ENCODE results near the gene ALOX12B. TPM values are rescaled to one million over a fixed set of nuclear protein-coding genes. Genes with fewer than 3 reads are reported as not detected.
A peak's percentile ranks its signal among the peaks of the same experiment; 100 is the strongest.
"Not testable (repeated sequence)": the region's sequence is repeated elsewhere in the genome, so short reads cannot be mapped to it uniquely, and the experiment has no call there.

Gene ALOX12B
- total RNA-seq, 1 donor from 2014 or later = not detected

DNA sequence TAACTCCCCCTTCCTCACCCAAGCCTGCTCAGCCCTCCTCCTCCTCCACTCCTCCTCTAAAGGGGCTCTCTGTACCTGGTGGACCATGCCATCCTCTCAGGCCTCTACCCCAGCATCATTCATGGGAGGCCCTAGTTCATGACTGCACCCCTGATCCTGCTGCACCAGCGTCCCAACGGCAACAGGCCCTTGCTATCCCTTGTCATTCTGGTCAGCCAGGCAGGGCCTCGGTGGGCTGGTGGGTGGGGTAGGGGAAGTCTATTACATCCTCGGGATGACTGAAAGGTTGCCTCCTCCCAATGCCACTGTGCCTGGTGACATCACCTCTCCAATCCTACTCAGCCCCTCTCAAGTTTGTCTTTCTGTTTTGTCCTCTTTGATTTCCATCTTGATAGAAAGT is 19.7 kb downstream of the ALOX12B start:
- no peak for DNase-seq (ENCODE audit: low spot score)

DNA sequence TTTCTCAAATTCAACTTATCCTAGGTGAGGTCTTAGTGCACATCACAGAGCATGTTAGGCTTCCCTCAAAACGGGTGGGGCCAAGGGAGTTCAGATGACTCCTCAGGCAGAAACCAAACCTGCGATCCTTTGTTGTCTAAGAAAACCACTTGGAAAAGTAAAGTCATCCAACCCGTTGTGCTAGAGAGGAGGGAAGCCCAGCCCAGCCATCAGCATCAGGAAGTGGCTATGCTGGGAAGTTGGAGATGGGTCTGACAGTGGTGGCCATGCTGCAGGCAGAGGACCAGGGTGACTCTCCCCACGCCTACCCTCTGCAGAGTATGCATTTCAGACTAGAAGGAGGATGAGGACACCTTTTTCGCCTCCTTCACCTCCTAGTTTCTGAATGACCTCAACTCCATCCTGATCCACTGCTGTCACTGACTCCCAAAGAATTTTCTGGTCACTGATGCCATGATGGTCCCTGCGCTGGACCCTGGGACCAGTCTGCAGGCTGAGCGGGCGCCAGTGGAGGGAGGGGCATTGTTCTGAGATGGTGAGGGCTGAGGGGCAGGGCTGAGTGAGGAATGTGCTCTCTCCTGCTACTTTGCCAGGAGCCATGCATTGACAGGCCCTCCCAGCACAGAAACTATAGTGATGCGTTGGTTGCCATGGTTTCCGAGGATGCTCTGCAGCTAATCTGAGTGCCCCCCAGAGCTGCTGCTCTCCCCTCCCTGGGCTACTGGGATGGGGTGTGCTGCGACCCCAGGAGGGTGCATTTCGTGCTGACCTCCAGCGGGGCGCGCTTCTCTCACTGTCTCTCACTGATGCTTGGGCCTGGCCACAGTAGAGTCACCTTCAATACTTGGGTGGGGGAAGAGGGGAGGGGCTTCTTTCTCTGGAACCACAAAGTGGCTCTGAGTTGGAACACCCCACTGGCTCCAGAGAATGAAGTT is 20.4 kb downstream of the ALOX12B start:
- DNase-seq (ENCODE audit: low spot score) = no peak
- ATAC-seq = no peak

More for the DNA sequence above, 19.7 kb downstream of the ALOX12B start:
- no peak for ATAC-seq

DNA sequence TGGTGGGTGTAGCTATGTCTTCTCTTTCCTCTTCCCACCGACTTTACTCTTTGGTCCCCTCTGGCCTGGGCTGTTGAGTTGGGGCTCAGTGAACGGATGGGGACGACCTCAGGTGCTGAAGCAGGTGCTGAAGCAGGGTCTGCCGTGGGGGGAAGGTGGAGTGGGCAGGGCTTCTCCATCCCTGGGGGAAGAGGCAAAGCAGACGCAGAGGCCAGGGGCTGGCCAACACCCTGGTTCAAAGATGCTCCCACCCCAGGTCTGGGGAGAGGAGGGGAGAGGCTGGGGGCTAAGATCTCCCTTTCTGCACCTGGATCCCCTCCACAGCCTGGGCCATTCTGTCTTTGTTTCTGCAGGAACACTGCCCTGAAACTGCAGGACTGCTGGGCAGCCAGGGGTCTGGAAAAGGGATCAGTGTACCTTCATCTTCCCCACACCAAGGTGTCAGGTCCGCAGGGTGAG is 22.9 kb downstream of the ALOX12B start:
- DNase-seq (ENCODE audit: low spot score) = no peak
- no peak for ATAC-seq

DNA sequence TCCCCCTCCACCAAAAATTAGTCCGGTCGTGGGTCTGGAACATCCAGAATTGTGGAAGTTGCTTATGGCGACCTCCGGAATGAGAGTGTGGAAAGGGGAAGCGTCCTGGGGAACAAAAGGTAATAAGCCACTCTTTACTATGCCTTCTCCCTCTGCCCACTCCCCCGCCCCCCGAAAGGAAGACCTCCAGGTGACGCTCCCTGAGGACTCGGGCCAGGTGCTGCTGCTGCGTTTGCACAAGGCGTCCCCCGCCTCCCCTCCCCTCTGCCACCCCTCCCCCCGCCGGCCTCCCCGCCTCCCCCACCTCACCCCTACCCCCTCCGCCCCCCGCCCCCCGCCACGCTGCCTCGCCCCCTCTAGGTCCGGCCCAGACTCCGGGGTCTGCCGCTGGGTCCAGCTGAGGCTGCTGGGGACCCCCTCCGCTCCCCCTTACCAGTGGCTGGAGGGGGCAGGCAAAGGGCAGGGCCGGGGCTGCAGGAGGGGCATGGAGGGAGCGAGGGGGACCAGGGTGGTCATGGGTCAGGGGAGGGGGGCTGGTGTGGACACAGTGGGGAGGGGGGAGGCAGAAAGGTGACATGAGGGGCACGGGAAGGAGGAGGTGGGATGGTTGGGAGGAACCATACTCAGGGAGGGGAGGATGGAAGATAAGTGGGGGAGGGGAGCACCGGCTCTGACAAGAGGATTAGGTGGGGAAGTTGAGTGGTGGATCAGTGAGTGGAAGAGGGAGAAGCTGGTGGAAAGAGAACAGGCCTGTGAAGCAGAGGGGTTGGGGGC is 23.6 kb downstream of the ALOX12B start:
- no peak for ATAC-seq
- no peak for DNase-seq (ENCODE audit: low spot score)

DNA sequence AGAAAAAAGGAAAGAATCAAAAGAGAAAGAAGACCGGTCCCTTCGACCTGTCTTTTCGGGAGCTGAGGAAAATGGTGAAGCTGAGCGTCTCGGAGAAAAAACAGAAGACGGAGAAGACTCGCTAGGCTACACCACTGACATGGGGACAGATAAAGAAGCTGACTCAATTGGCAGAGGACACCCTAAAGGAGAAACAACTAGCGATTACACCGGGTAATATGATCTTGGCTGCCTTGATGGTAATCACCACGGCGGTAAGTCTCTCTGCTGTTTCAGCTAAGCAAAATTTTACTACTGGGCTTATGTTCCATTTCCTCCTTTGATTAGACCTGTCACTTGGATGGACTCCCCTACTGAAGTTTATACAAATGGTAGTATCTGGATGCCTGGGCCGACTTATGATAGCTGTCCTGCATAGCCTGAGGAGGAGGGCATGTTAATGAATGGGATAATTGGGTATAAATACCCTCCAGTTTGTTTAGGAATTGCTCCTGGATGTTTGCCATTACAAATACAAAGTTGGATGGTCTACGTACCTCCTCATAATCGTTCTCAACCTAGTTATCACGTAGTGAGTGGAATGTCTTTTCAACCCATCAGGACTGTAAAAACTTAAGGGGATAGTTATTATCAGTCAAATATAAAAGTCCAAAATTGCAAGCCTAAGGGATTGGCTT is 24.6 kb downstream of the ALOX12B start:
- ATAC-seq (no peak), DNase-seq (ENCODE audit: low spot score) (no peak)

DNA sequence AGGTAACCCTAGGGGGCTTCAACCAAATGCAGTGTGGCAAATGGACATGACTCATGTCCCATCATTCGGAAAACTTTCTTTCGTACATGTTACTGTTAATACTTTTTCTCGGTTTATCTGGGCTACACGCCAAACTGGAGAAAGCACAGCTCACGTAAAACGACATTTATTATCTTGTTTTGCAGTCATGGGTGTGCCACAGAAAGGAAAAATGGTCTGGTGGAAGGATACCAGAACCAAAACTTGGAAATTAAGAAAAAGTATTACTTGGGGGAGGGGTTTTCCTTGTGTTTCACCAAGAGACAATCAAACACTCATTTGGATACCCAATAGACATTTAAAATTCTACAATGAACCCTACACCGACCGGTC is 25.1 kb downstream of the ALOX12B start:
- no peak for ATAC-seq
- no peak for DNase-seq (ENCODE audit: low spot score)

DNA sequence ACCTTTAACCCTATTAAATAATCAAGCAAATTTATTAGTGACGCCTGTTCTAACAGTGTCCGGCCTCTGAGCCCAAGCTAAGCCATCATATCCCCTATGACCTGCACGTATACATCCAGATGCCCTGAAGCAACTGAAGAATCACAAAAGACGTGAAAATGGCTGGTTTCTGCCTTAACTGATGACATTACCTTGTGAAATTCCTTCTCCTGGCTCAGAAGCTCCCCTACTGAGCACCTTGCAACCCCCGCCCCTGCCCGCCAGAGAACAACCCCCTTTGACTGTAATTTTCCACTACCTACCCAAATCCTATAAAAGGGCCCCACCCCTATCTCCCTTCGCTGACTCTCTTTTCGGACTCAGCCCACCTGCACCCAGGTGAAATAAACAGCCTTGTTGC is 25.7 kb downstream of the ALOX12B start:
- ATAC-seq; DNase-seq (ENCODE audit: low spot score): not testable (repeated sequence)

DNA sequence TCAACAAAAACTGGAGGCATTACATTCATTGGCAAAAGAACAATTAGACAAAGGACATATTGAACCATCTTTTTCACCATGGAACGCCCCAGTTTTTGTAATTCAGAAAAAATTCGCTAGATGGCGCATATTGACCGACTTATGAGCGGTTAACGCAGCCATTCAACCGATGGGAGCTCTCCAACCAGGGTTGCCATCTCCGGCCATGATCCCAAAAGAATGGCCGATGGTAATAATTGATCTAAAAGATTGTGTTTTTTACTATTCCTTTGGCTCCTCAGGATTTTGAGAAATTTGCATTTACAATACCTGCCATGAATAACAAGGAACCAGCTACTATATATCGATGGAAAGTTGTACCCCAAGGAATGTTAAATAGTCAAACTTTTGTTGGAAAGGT is 27.2 kb downstream of the ALOX12B start:
- DNase-seq (ENCODE audit: low spot score) (no peak), ATAC-seq (peak; percentile 77)

DNA sequence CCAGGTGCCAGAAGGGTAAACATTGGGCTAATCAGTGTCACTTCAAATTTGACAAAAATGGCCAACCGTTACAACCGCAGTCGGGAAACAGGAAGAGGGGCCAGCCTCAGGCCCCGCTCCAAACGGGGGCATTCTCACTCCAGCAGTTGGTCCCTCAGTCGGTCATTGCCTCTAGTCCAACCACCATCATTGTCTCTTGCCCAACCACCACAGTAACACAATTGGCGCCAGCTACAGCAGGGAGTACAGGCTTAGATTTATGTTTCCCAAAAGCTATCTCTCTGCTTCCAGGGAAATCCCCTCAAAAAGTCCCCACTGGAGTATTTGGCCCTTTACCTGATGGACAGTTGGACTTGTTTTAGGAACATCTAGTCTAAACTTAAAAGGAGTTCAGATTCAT is 28.4 kb downstream of the ALOX12B start:
- ATAC-seq (peak; percentile 43), DNase-seq (ENCODE audit: low spot score) (no peak)

DNA sequence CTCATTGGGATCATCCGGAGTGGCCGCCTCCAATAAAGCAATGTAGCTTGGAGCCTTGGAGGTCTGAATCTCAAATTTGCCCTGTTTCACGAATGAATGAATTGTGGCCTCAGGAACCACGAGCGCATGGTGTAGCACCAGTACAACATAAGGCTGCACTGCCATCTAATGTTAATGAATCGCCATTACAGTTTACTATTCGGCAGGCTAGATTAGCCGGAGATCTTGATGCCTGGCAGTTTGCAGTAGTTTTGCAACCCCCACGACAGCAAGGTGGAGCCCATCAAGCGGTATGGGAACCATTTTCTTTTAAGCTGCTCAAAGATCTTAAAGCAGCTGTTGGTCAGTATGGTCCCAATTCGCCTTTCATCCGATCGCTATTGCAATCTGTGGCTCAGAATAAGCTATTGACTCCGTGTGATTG is 29.8 kb downstream of the ALOX12B start:
- peak; percentile 89 for ATAC-seq
- DNase-seq (ENCODE audit: low spot score) = no peak

DNA sequence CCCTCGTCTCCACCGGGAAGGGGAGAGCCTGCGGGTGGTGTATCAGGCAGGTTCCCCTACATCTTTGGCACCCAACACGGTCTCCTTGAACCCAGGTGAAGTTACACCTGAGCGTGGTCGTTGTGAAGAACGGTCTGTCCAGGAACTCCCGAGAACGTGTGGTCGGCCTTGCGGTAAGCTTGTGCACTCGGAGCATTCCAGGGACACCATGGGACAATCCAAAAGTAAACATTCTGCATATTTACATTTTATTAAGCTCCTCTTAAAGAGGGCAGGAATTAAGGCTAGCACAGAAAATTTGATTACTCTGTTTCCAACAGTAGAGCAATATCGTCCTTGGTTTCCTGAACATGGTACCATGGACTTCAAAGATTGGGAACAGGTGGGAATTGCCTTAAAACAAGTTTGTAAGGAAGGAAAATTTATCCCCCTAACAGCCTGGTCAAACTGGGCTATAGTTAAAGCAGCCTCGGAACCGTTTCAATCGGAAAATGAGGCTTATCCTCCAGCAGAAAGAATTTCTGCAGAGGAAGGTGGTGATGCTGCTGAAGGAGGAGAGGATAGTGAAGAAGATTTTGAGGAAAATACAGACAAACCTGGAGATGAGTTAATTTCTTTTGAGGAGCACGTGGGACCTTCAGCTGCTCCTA is 30.4 kb downstream of the ALOX12B start:
- DNase-seq (ENCODE audit: low spot score) = no peak
- no peak for ATAC-seq

DNA sequence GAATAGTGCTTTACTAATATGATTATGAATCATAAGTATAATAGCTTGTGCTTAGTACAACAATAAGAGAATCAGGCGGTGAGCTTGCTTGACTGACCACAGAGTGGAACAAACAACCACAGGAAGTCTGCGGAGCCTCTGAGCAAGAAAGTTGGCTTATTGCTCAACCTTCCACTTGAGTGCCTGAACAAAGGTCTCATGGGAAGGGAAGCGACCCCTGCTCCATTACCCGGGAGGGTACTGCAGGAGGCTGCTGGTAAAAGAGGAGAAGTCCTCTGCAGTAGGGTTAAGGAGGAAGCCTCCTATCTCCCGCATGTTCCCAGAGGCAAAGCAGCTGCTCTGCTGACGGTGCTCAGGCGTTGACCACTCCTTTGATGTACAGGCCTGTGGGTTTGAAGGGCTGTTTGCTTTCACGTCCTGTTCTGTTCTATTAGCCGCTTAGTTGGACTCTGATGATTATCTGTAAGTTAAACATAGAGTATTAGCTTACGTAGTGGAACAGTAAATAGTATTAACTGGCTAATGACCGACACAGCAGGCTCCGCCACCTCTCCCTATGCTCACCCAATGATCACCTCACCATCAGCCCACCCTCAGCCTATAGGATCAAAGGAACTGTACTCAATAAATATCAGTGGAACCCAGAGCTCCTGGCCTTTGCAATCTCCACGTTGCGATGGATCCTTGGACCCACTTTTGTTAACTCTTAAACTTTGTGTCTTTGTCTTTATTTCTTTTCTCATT is 31.1 kb downstream of the ALOX12B start:
- ATAC-seq (peak; percentile 18), DNase-seq (ENCODE audit: low spot score) (no peak)

DNA sequence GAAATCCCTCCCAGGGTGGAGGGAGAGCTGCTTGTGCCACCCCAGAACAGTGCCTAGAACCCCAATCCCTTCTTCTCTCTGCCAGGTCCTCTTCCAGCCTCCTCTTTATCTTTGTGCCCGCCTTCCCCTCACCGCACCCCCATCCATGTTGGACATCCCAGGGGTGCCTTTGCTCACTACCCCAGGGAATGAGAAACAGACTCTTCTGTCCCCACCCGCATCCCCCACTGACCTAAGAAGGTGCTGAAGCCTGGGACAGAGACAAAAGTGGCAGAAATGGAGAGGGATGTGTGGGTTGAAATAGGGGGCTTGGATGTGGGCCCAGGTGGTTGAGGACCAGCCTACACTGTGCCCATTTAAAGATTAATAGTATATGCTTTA is 31.7 kb downstream of the ALOX12B start:
- no peak for ATAC-seq
- no peak for DNase-seq (ENCODE audit: low spot score)

DNA sequence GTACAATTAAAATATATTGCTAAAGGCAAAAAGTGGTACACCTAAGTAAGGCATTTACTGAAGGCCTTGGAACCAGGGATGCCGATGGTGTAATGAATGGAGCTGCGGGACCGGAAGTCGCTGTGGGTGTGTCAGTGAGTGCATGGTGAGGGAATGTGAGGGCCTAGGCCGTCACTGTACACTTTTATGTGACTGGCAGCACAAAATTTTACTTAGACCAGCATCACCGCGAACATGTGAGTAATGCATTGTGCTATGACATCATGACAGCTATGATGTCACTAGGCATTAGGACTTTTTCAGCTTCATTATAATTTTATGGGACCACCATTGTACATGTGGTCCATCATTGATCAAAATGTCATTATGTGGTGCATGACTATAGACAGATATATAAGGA is 33.9 kb downstream of the ALOX12B start:
- ATAC-seq = no peak
- DNase-seq (ENCODE audit: low spot score) = no peak

DNA sequence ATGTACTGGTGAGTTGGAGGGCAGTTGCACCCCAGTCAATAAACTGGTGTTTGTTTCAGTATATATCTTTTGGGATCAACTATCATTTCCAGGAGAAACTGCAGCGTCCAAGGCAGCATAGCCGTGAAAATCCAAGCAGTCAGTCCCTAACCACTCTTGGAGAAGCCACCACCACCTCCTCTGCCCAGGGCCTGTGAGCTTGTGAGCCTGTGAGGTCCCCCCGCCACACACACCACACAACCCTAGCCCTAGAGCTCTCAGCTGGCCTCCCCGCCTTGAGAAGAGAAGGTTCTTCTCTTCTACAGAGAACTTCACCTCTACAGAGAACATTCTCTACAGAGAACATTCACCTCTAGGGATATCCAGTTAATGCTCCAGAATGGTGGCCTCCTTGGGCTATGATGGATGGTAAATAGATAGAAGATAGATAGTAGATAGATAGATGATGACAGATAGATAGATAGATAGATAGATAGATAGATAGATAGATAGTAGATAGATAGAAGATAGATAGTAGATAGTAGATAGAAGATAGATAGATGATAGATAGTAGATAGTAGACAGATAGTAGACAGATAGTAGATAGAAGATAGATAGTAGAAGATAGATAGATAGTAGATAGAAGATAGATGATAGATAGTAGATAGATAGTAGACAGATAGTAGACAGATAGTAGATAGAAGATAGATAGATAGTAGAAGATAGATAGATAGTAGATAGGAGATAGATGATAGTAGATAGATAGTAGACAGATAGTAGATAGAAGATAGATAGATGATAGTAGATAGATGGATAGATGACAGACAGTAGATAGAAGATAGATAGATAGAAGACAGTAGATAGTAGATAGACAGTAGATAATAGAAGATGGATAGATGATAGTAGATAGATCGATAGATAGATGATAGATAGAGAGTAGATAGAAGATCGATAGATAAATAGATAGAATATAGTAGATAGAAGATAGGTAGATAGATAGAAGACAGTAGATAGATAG is 35.0 kb downstream of the ALOX12B start:
- no peak for ATAC-seq
- no peak for DNase-seq (ENCODE audit: low spot score)

DNA sequence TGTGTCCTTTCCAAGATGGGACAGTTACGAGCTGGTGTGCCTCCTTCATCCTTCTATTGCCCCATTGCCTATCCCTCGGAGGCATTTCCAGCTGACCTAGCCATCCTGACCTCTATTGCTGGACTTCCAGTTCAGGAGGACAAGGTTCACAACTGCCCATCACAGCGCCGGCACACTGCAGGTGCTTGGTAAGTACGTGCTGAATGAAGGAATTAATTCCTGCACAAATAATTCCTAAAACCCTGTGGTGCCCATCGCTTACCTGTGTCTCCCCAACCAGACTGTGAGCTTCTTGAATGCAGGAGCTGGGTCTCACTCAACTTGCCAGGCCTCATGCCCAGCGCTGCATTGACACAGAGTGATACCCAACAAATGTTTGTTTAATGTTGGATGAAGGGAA is 35.7 kb downstream of the ALOX12B start:
- ATAC-seq = peak; percentile 27
- DNase-seq (ENCODE audit: low spot score) = no peak

DNA sequence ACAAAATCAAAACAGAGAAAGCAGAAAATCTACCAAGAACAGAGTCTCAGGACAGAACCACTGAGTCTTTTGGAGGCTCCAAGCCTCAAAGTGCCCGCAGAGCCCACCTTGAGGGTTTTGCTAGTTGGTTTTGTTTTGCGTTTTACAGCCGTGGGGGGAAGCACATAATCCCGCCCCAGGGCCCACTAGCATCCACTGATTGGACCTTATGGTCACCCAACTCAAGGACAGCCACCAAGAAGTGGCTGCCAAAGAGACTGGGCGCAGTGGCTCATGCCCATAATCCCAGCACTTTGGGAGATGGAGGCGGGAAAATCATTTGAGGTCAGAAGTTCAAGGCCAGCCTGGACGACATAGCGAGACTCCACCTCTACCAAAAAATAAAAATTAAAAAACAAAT is 38.8 kb downstream of the ALOX12B start:
- DNase-seq (ENCODE audit: low spot score) (no peak), ATAC-seq (no peak)

DNA sequence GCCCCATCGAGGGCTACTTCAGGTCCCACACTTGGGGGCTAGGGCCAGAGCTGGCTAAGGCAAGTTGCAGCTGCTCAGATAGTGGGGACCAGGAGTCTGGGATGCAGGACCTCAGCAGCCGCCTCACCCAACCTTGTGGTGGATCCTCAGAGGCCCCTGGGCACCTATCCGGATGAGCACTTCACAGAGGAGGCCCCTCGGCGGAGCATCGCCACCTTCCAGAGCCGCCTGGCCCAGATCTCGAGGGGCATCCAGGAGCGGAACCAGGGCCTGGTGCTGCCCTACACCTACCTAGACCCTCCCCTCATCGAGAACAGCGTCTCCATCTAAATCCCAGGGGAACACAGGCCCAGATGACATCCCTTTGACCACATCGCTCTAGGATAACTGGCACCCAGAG is 39.3 kb downstream of the ALOX12B start:
- ATAC-seq = no peak
- DNase-seq (ENCODE audit: low spot score) = no peak

DNA sequence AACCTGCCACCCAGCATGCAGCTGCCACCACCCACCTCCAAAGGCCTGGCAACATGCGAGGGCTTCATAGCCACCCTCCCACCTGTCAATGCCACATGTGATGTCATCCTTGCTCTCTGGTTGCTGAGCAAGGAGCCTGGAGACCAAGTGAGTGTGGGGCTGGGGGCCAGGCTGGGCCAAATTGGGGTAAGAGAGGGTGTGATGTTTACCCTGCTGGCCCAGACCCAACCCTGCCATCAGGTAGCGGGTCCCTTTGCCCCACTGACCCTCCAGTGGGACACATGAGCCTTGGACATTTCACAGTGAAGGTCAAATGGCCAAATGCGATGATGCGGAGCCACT is 39.8 kb downstream of the ALOX12B start:
- ATAC-seq (no peak), DNase-seq (ENCODE audit: low spot score) (no peak)
